DOHH2 (cell line): Measurements from ENCODE around the gene NPS.

Experiments
- H3F3A ChIP-seq: fragments of 200-600 bp; sonication (generic), shearing (Covaris generic); 2 replicates; pipeline ENCODE4 v1.6.0; 2016; ENCODE audit warnings: antibody characterized with exemption, mild to moderate bottlenecking; ENCODE audit not compliant: control insufficient read depth, insufficient read depth
- H3K27ac ChIP-seq: fragments of 200-600 bp; sonication (generic); 2 replicates; pipeline ENCODE4 v1.5.1; 2014; ENCODE audit warnings: low read depth, mild to moderate bottlenecking, low read length, moderate library complexity
- H3K27me3 ChIP-seq: fragments of 200-600 bp; sonication (generic); 2 replicates; pipeline ENCODE4 v1.6.1; 2014; ENCODE audit warnings: mild to moderate bottlenecking, low read length, mixed read lengths; ENCODE audit not compliant: control insufficient read depth
- H3K36me3 ChIP-seq: fragments of 200-600 bp; sonication (generic); 2 replicates; pipeline ENCODE4 v1.6.1; 2014; ENCODE audit warnings: mild to moderate bottlenecking, low read length, moderate library complexity, mixed read lengths; ENCODE audit not compliant: control insufficient read depth
- H3K4me1 ChIP-seq: fragments of 200-600 bp; sonication (generic); 2 replicates; pipeline ENCODE4 v1.6.1; 2014; ENCODE audit warnings: mild to moderate bottlenecking, low read length, mixed read lengths; ENCODE audit not compliant: control insufficient read depth
- H3K4me2 ChIP-seq: fragments of 200-600 bp; sonication (generic); 2 replicates; pipeline ENCODE4 v1.6.0; 2014; ENCODE audit warnings: mild to moderate bottlenecking, low read length, moderate library complexity
- H3K4me3 ChIP-seq: fragments of 200-600 bp; sonication (generic); 2 replicates; pipeline ENCODE4 v1.5.1; 2014; ENCODE audit warnings: mild to moderate bottlenecking, low read length, mixed read lengths
- H3K79me2 ChIP-seq: fragments of 200-600 bp; sonication (generic); 2 replicates; pipeline ENCODE4 v1.6.1; 2014; ENCODE audit warnings: mild to moderate bottlenecking, low read length, mixed read lengths; ENCODE audit not compliant: control insufficient read depth
- H3K9me2 ChIP-seq: fragments of 200-600 bp; sonication (generic); replicated peaks from 2 replicates; pipeline ENCODE4 v1.6.1; 2014; ENCODE audit warnings: mild to moderate bottlenecking, low read length, mixed read lengths; ENCODE audit not compliant: control insufficient read depth
- H3K9me3 ChIP-seq: fragments of 200-600 bp; sonication (generic); 2 replicates; pipeline ENCODE4 v1.6.1; 2014; ENCODE audit warnings: antibody characterized with exemption, low read length, mixed read lengths; ENCODE audit not compliant: control insufficient read depth, insufficient read depth
- H4K20me1 ChIP-seq: fragments of 200-600 bp; sonication (generic); 2 replicates; pipeline ENCODE4 v1.6.0; 2014; ENCODE audit warnings: low read depth, mild to moderate bottlenecking, antibody characterized with exemption, low read length, moderate library complexity; ENCODE audit not compliant: control insufficient read depth, insufficient read depth
- EZH2phosphoT487 ChIP-seq: fragments of 200-600 bp; sonication (generic); IDR thresholded peaks from 2 replicates; pipeline ENCODE4 v1.6.1; 2017; ENCODE audit warnings: borderline replicate concordance, mild to moderate bottlenecking, antibody characterized with exemption, low read length, moderate library complexity, mixed read lengths
- TF ChIP-seq, protein P1 (sequence below): fragments of 200-600 bp; sonication (generic); IDR thresholded peaks from one replicate; pipeline ENCODE4 v1.5.1; 2014; ENCODE audit warnings: antibody characterized with exemption, mild to moderate bottlenecking, low read depth, low read length; ENCODE audit not compliant: poor library complexity, severe bottlenecking

The NPS gene

DNA sequence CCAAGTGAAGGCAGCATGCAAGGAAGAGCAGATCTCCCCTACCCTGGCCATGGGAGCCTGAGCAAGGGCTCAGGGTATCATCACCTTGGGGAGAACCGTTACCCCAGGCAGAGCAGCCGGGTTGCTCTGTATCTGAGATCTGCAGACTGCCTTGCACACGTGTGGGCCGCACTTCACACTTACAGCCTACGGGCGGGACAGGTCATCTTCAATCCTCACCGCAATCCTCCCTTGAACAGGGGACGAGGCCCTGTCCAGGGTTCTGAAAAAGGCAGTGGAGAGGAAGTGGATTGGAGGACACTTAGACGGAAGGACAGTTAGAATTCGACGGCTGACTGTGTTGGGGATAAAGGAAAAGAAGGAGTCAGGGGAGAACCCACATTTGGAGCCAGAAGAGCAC lies 51.4 kb downstream of the NPS start:
- Histone ChIP-seq H3K9me3 (no peaks in the 10 kb centered on the region), H3K9me2 (no peaks in the 10 kb centered on the region), H3K27me3 (no peaks in the 10 kb centered on the region), H3K4me1 (no peaks in the 10 kb centered on the region), H3K36me3 (no peaks in the 10 kb centered on the region), H3K27ac (no peak overlapping the region), H4K20me1 (no peaks in the 10 kb centered on the region), H3K79me2 (no peaks in the 10 kb centered on the region), H3F3A (no peaks in the 10 kb centered on the region), H3K4me3 (no peak overlapping the region), H3K4me2 (no peak overlapping the region)
- TF ChIP-seq, protein P1, sequence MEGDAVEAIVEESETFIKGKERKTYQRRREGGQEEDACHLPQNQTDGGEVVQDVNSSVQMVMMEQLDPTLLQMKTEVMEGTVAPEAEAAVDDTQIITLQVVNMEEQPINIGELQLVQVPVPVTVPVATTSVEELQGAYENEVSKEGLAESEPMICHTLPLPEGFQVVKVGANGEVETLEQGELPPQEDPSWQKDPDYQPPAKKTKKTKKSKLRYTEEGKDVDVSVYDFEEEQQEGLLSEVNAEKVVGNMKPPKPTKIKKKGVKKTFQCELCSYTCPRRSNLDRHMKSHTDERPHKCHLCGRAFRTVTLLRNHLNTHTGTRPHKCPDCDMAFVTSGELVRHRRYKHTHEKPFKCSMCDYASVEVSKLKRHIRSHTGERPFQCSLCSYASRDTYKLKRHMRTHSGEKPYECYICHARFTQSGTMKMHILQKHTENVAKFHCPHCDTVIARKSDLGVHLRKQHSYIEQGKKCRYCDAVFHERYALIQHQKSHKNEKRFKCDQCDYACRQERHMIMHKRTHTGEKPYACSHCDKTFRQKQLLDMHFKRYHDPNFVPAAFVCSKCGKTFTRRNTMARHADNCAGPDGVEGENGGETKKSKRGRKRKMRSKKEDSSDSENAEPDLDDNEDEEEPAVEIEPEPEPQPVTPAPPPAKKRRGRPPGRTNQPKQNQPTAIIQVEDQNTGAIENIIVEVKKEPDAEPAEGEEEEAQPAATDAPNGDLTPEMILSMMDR: no peak
- TF ChIP-seq EZH2phosphoT487: no peak
